Motor neuron (in vitro differentiated cells): ENCODE measurements around the gene SEMA4C. TPM values are rescaled to one million over a fixed set of nuclear protein-coding genes. Genes with fewer than 3 reads are reported as not detected.

Experiments
- ATAC-seq, 8 experiments: fragments of 200-7000 bp; cut with Tn5 transposase; replicated peaks in 6 of 8; 2 replicates each; pipeline ENCODE4 v1.8.0; 2021; ENCODE audit warnings: mild to moderate bottlenecking in 8 of 8, moderate library complexity in 8 of 8
- H3K27ac ChIP-seq, 2 donors: fragments of 250-450 bp; sonication (Bioruptor Pico); 2 replicates each; pipeline ENCODE4 v1.9.0; 2021; ENCODE audit warnings: antibody characterized with exemption in 2 of 2, mild to moderate bottlenecking in 2 of 2, moderate library complexity in 1 of 2
- H3K4me1 ChIP-seq, 2 donors: fragments of 250-450 bp; sonication (Bioruptor Pico); replicated peaks in 1 of 2; 2 replicates each; pipeline ENCODE4 v1.6.1; 2021; ENCODE audit warnings: antibody characterized with exemption in 2 of 2, mild to moderate bottlenecking in 2 of 2, moderate library complexity in 1 of 2
- H3K4me3 ChIP-seq, 5 donors: fragments of 250-450 bp; sonication (Bioruptor Pico); 2 replicates each; pipeline ENCODE4 v1.9.0; 2021; ENCODE audit warnings: antibody characterized with exemption in 5 of 5, mild to moderate bottlenecking in 5 of 5, moderate library complexity in 4 of 5
- WGBS, 10 experiments: fragments of 450-650 bp; shearing (Covaris generic); methylation state at CpG; one replicate each; pipeline ENCODE4 v1.0.0; 2022; 5-methylcytosine and 5-hydroxymethylcytosine counted together
- in situ Hi-C, 9 experiments: fragments of 400-800 bp; cut with MboI; loops; one replicate each; pipeline ENCODE4 v1.15.0; 2021; ENCODE audit warnings: low sequenced_read_pairs in 9 of 9, low pct_unique_long_range_greater_than_20kb in 2 of 9; ENCODE audit not compliant: unreplicated experiment in 9 of 9
- total RNA-seq, 8 experiments: library from RNA; unstranded; fragments of 300-600 nt; gene quantifications; 2 replicates each; pipeline versions ENCODE4 v1.2.3 to v1.2.4, GENCODE V29; 2022

Gene SEMA4C
- total RNA-seq, 8 experiments from 2014 or later, result 11.8 to 56.4 (median 27.9) TPM

DNA sequence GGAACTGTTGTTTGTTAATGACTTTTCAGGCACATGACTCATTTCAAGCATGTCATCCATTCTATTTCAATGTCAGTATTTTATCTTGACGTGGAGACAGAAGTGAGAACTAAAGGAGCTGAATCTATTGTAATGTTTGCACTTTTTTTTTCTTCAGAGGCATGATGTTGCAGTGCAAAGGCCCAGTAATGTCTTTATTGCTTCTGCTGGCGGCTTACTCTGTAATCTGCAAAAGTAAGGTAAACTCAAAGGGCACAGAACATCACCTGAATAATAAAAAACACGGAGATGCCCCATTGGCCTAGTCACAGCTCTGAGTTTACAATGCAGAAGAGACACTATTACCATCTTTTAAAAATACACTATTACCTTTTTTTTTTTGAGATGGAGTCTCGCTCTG lies 56.2 kb downstream of the SEMA4C start:
- no peak for ATAC-seq
- H3K27ac ChIP-seq, result no peak overlapping the region
- in situ Hi-C loops, result no loop called here
- 69 to 100% (median 91%) methylated on average over 1 to 4 of the region's 4 CpGs; no CpG with 5 or more reads in 2 of the 10 experiments for WGBS, 10 experiments
- peaks cover 11 to 14% of the 10 kb centered on the region in 2 donors for H3K4me1 ChIP-seq
- H3K4me3 ChIP-seq, result no peak overlapping the region

DNA sequence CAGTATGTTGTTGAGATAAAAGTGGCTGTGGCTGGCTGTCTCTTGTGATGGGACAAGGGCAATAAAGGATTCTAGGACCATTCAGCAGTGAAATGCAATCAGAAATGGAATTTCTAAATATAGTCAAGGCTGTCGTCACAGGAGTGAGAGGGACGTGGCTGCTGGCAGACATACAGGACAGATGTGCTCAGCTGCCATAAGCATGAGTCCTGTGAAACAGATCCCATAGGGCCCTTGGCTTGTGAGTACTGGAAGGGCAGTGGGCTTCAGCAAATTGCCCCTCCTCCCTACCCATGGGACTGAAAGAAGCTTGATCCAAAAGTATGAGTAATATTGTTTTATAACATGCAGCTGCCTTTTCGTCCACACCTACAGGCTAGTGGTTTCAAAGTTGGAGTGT lies 58.0 kb downstream of the SEMA4C start:
- in situ Hi-C loops, result no loop called here
- Histone ChIP-seq H3K4me1 (no peaks in the 10 kb centered on the region), H3K4me3 (no peak overlapping the region), H3K27ac (no peak overlapping the region)
- 35 to 92% (median 77%) methylated on average over 1 to 3 of the region's 3 CpGs; no CpG with 5 or more reads in 2 of the 10 experiments for WGBS, 10 experiments
- no peak for ATAC-seq

DNA sequence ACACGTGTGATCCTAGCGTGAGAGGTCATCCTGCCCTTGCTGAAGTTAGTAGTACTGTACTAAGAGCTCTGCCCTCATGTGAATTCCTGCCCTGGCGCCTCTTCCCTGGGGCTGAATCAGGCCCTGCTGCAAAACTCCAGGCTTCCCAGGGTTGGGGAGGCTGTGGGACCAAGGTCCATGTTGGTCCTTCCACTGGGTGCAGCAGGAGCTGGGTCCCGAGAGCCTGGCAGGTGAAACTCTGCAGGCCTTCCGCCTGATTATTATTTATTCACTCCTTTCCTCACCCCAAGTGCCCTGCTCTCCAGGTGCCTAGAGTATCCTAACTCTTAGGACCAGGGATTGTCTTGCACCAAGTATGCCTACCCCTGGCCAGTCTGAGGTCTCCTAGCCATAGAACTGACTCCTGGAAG lies 59.1 kb downstream of the SEMA4C start:
- Histone ChIP-seq H3K4me3 (no peak overlapping the region), H3K27ac (no peak overlapping the region), H3K4me1 (no peaks in the 10 kb centered on the region)
- ATAC-seq, result no peak
- WGBS, 10 experiments, result 60 to 100% (median 94%) methylated on average over 1 to 4 of the region's 5 CpGs; no CpG with 5 or more reads in 5 of the 10 experiments
- in situ Hi-C loops, result no loop called here

DNA sequence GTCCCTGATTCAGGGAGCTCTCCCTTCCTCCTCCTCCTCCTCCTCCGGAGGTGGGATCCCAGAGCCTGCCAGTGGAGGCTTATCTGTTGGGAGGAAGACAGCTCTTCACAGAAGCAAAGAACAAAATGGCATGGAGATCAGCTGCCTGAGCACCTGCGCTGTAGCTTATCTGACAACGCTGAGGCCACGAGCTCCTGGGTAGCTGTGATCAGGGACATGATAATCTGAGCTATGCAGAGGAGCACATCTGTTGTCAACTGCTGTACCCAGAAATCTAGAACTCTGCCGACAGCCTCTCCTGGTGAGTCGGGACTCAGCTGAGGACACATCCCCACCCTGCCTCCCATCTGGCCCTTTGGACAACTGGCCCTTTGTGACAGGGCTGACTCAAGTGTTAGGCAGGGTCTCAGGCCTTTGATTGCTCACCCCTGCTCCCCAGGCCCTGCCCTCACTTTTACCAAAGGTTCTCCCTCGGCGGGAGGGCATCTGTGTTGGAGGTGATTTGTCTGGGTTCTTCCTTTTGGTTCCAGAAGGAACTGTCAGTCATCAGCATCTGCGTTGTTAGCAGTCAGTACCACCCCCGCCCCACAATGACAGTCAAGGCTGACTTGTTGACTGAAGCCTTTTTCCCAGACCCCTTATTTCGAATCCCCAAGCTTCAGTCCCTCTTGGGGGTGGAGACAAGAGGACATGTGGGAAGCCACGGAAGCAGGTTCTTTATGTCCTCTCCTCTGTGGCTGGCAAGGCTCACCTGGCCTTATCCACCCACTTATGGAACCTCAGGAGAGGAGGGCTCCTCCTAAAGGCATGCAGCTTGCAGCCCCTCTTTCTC lies 59.7 kb downstream of the SEMA4C start:
- WGBS, 10 experiments, result 20 to 100% (median 81%) methylated on average over 1 to 6 of the region's 12 CpGs; no CpG with 5 or more reads in 4 of the 10 experiments
- Histone ChIP-seq H3K4me3 (no peak overlapping the region), H3K4me1 (no peaks in the 10 kb centered on the region), H3K27ac (no peak overlapping the region)
- in situ Hi-C loops, result no loop called here
- no peak for ATAC-seq

Other genes with a start within 250 kb of the SEMA4C start
- gene KANSL3, start 231.8 kb downstream of the SEMA4C start, total RNA-seq, result 10 to 100 TPM; 19.1 to 60.1 (median 41.6) TPM
- gene FER1L5, start 227.3 kb downstream of the SEMA4C start, total RNA-seq, result under 1 TPM; 0.07 to 0.73 (median 0.31) TPM
- 10 to 100 TPM; 13.2 to 54.0 (median 18.4) TPM for gene LMAN2L, start 130.0 kb downstream of the SEMA4C start, total RNA-seq
- gene CNNM4, start 109.2 kb downstream of the SEMA4C start, total RNA-seq, result 10 to 100 TPM in 1 of 8 experiments, 1 to 10 TPM in 7; 2.0 to 15.7 (median 6.1) TPM
- gene CNNM3, start 53.8 kb downstream of the SEMA4C start, total RNA-seq, result 10 to 100 TPM in 3 of 8 experiments, 1 to 10 TPM in 5; 6.0 to 19.6 (median 9.3) TPM
- 1 to 10 TPM; 1.9 to 5.6 (median 3.7) TPM for gene ANKRD23, start 26.1 kb downstream of the SEMA4C start, total RNA-seq
- 10 to 100 TPM in 7 of 8 experiments, 1 to 10 TPM in 1; 9.2 to 22.8 (median 15.2) TPM for gene ANKRD39, start 12.1 kb downstream of the SEMA4C start, total RNA-seq
- gene FAM178B, start 116.5 kb upstream of the SEMA4C start, total RNA-seq, result 10 to 100 TPM in 2 of 8 experiments, 1 to 10 TPM in 1, under 1 TPM in 5; 0.21 to 36.2 (median 0.69) TPM
- gene FAHD2B, start 224.8 kb upstream of the SEMA4C start, total RNA-seq, result 10 to 100 TPM in 7 of 8 experiments, under 1 TPM in 1; 0.61 to 34.7 (median 20.3) TPM
- 10 to 100 TPM; 16.1 to 76.8 (median 55.0) TPM for gene ANKRD36, start 243.1 kb upstream of the SEMA4C start, total RNA-seq